Transverse colon (tissue), 4 donors: ENCODE data around the gene FLOT1. TPM values are rescaled to one million over a fixed set of nuclear protein-coding genes. Genes with fewer than 3 reads are reported as not detected.

Experiments used
- DNase-seq: peaks from one replicate; pipeline ENCODE4 v3.0.0-alpha.2; 2019
- H3K27ac ChIP-seq, 4 donors: fragments of 200-600 bp; sonication (generic); 2 replicates each; pipeline ENCODE4 v1.5.1; 2016 to 2018; ENCODE audit warnings: inconsistent platforms in 4 of 4
- H3K27me3 ChIP-seq: fragments of 200-600 bp; sonication (generic); 2 replicates; pipeline ENCODE4 v1.5.1; 2017; ENCODE audit warnings: inconsistent platforms
- H3K36me3 ChIP-seq, 4 donors: fragments of 200-600 bp; sonication (generic); 2 replicates each; pipeline ENCODE4 v1.5.1; 2017 to 2019; ENCODE audit warnings: inconsistent platforms in 4 of 4
- H3K4me1 ChIP-seq, 4 donors: fragments of 200-600 bp; sonication (generic); 2 replicates each; pipeline ENCODE4 v1.5.1; 2017 to 2020; ENCODE audit warnings: inconsistent platforms in 4 of 4
- H3K4me3 ChIP-seq, 4 donors: fragments of 200-600 bp; sonication (generic); 1 replicate in 1 of 4; 2 replicates in 3 of 4; pipeline versions ENCODE4 v1.5.1 to v1.6.1; 2017 to 2019; ENCODE audit warnings: inconsistent platforms in 4 of 4
- H3K9me3 ChIP-seq, 2 donors: fragments of 200-600 bp; sonication (generic); 2 replicates each; pipeline ENCODE4 v1.5.1; 2017 to 2019; ENCODE audit warnings: inconsistent platforms in 2 of 2
- CTCF ChIP-seq, 5 experiments: fragments of 200-600 bp in 3 of 5; fragments of 450-650 bp in 2 of 5; sonication (generic) in 3 of 5; IDR thresholded peaks; 1 replicate in 2 of 5; 2 replicates in 3 of 5; pipeline ENCODE4 v1.5.1; 2016 to 2017; ENCODE audit warnings: antibody characterized with exemption in 5 of 5, inconsistent platforms in 3 of 5, mild to moderate bottlenecking in 2 of 5, moderate library complexity in 1 of 5
- EP300 ChIP-seq: sonication (generic); formaldehyde crosslinking; IDR thresholded peaks from one replicate; pipeline ENCODE4 v1.6.1; 2017; ENCODE audit warnings: antibody characterized with exemption, low read depth
- POLR2AphosphoS5 ChIP-seq, 3 donors: sonication (generic); formaldehyde crosslinking; IDR thresholded peaks; one replicate each; pipeline ENCODE4 v1.6.1; 2016; ENCODE audit warnings: antibody characterized with exemption in 3 of 3
- WGBS, 2 donors: methylation state at CpG; one replicate each; pipeline ENCODE4 v1.1.5; 2018; ENCODE audit warnings: low coverage in 1 of 2; 5-methylcytosine and 5-hydroxymethylcytosine counted together
- in situ Hi-C, 4 donors: fragments of 200-750 bp; cut with MboI; loops; one replicate each; pipeline versions ENCODE4 v1.15.0 to v1.15.1; 2017; ENCODE audit warnings: low sequenced_read_pairs in 3 of 4, low pct_ligation_motif_present in 1 of 4, low pct_unique_long_range_greater_than_20kb in 1 of 4
- intact Hi-C: fragments of 100-400 bp; cut with DNase I; formaldehyde crosslinking; loops from one replicate; pipeline ENCODE4 v1.15.1; 2023; ENCODE audit warnings: low total_unique reads
- small RNA-seq, 4 donors: library from RNA; depleted of rRNA; stranded (forward); fragments of <200 nt; gene quantifications; one replicate each; pipeline ENCODE3, GENCODE V24; 2016
- total RNA-seq, 4 donors: library from RNA; depleted of rRNA; stranded (reverse); fragments of >200 nt; gene quantifications; one replicate each; pipeline ENCODE4 v1.1.0, GENCODE V29; 2016

The FLOT1 gene
- total RNA-seq, 4 donors from 2014 or later = 123 to 146 (median 139) TPM

GRCh38 chr6:30679765-30680535 is 62.5 kb downstream of the FLOT1 start:
- no peaks in the 10 kb centered on the region for H3K9me3 ChIP-seq
- H3K4me3 ChIP-seq = peak overlapping the region in 1 of 4 donors; percentile 72
- WGBS, 2 donors = 60 to 75% methylated on average over 2 to 7 of the region's 7 CpGs
- intact Hi-C loops (loop anchor here (5.0 to 10.0 kb wide), 3 partner anchors 132 to 1182 kb away; partner anchors contain the start of genes DDR1 and NEU1), in situ Hi-C loops (loop anchor here (5.0 to 10.0 kb wide), 4 partner anchors 37 to 55 kb away; partner anchors contain the start of genes ATAT1 (in 1 of the 4), MDC1 (in 1 of the 4) and TUBB (in 1 of the 4))
- H3K27me3 ChIP-seq = no peaks in the 10 kb centered on the region
- no peak for DNase-seq
- peaks cover 0 to 61% (median 33%) of the 10 kb centered on the region in 4 donors for H3K4me1 ChIP-seq
- TF ChIP-seq CTCF (IDR thresholded peaks at IDR 0.05) (no peak), POLR2AphosphoS5 (IDR thresholded peaks at IDR 0.05) (no peak), EP300 (no peak)
- H3K27ac ChIP-seq = peak overlapping the region; percentile 93 to 99 (median 96)
- peaks cover 0 to 12% (median 5%) of the 10 kb centered on the region in 4 donors for H3K36me3 ChIP-seq

DNA sequence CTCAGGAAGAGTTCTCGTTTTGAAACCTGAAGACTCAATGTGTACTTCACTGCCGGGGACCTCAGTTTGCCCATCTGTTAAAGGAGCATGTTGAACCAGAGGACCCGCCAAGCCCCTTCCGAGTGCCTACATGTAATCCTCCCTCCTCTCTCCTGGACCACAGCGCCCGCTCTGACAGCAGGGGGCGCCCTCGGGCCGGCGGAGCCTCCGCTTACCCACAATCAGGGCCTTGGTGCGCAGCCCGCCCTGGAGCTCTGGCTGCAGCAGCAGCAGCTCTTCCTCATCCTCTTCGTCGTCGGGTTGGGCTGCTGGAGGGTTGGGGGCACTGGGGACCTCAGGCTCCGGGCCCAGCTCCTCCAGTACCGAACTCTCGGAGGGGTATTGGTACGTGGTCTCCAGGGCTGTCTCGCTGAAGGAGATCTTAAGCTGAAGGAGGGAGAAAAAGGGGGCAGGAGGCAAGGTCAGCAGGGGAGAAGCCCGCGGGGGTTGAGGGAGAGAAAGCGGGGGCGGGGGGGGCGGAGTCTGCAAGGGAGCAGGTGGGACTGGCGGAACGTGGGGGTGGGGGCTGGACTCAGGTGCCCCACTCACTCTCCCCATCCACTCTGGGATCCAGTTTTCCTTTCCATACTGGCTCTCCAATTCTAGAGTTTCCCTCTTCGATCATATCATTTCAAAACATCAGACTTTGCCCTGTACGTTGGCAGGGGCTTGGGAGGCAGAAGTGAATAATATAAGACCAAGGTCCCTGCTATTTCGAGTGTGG is 63.3 kb downstream of the FLOT1 start:
- Histone ChIP-seq H3K27ac (peak overlapping the region; percentile 93 to 99 (median 96)), H3K9me3 (no peaks in the 10 kb centered on the region), H3K4me1 (peaks cover 0 to 54% (median 32%) of the 10 kb centered on the region in 4 donors), H3K36me3 (peaks cover 0 to 12% (median 5%) of the 10 kb centered on the region in 4 donors), H3K4me3 (peak overlapping the region in 1 of 4 donors; percentile 72), H3K27me3 (no peaks in the 10 kb centered on the region)
- intact Hi-C loops = loop anchor here (1.0 to 10.0 kb wide), 3 partner anchors 43 to 1183 kb away; partner anchors contain the start of genes DDR1 and NEU1
- peak; percentile 91 for DNase-seq
- in situ Hi-C loops = loop anchor here in 3 of 4 donors (5.0 to 10.0 kb wide), 2 partner anchors 48 to 54 kb away; partner anchors contain the start of gene ATAT1 (in 1 of the 3)
- TF ChIP-seq POLR2AphosphoS5 (IDR thresholded peaks at IDR 0.05) (peak in 2 of 3 donors; percentile 30 to 31), CTCF (IDR thresholded peaks at IDR 0.05) (peak; percentile 96 to 99 (median 96)), EP300 (no peak)
- WGBS, 2 donors = 4 to 6% methylated on average over 15 to 31 of the region's 31 CpGs

Small RNA genes within 50 kb of the gene (small RNA-seq; reads per million reads assigned to genes)
- gene RF00019 (0 reads per million in 4 donors), gene RN7SL353P (0 reads per million in 4 donors)

Other genes starting within 250 kb of the FLOT1 start
- gene GNL1, start 186.2 kb downstream of the FLOT1 start, total RNA-seq = 10 to 100 TPM; 13.5 to 34.1 (median 20.7) TPM
- 10 to 100 TPM in 1 of 4 donors, 1 to 10 TPM in 3; 2.2 to 10.1 (median 5.0) TPM for gene PRR3, start 185.4 kb downstream of the FLOT1 start, total RNA-seq
- 10 to 100 TPM; 33.0 to 52.0 (median 40.1) TPM for gene ABCF1, start 171.2 kb downstream of the FLOT1 start, total RNA-seq
- 10 to 100 TPM; 35.5 to 62.5 (median 53.8) TPM for gene PPP1R10, start 125.4 kb downstream of the FLOT1 start, total RNA-seq
- gene MRPS18B, start 124.8 kb downstream of the FLOT1 start, total RNA-seq = 10 to 100 TPM in 3 of 4 donors, 1 to 10 TPM in 1; 6.0 to 61.9 (median 39.4) TPM
- 100 to 1,000 TPM in 1 of 4 donors, 10 to 100 TPM in 3; 10.6 to 174 (median 22.2) TPM for gene ATAT1, start 115.8 kb downstream of the FLOT1 start, total RNA-seq
- 100 to 1,000 TPM in 1 of 4 donors, 10 to 100 TPM in 3; 49.1 to 301 (median 63.5) TPM for gene C6orf136, start 95.6 kb downstream of the FLOT1 start, total RNA-seq
- gene DHX16, start 69.7 kb downstream of the FLOT1 start, total RNA-seq = 100 to 1,000 TPM in 1 of 4 donors, 10 to 100 TPM in 3; 37.8 to 144 (median 41.3) TPM
- gene PPP1R18, start 56.0 kb downstream of the FLOT1 start, total RNA-seq = 10 to 100 TPM; 11.5 to 46.0 (median 14.9) TPM
- gene NRM, start 51.7 kb downstream of the FLOT1 start, total RNA-seq = 10 to 100 TPM in 1 of 4 donors, 1 to 10 TPM in 2, not detected in 1; 2.7 to 13.8 (median 2.7) TPM
- gene MDC1, start 25.4 kb downstream of the FLOT1 start, total RNA-seq = 10 to 100 TPM in 2 of 4 donors, 1 to 10 TPM in 2; 3.1 to 13.5 (median 9.7) TPM
- 100 to 1,000 TPM in 3 of 4 donors, 10 to 100 TPM in 1; 77.1 to 128 (median 106) TPM for gene TUBB, start 22.3 kb downstream of the FLOT1 start, total RNA-seq
- 100 to 1,000 TPM in 1 of 4 donors, 10 to 100 TPM in 3; 21.1 to 100 (median 84.6) TPM for gene IER3, start 1.9 kb upstream of the FLOT1 start, total RNA-seq
- 100 to 1,000 TPM; 149 to 322 (median 230) TPM for gene DDR1, start 141.8 kb upstream of the FLOT1 start, total RNA-seq
- gene GTF2H4, start 165.5 kb upstream of the FLOT1 start, total RNA-seq = 10 to 100 TPM in 1 of 4 donors, 1 to 10 TPM in 3; 2.0 to 44.5 (median 6.8) TPM
- 10 to 100 TPM; 13.1 to 64.7 (median 25.8) TPM for gene VARS2, start 171.6 kb upstream of the FLOT1 start, total RNA-seq
- gene SFTA2, start 189.5 kb upstream of the FLOT1 start, total RNA-seq = not detected
- under 1 TPM in 2 of 4 donors, not detected in 2; 0.16 to 0.41 TPM for gene MUCL3, start 198.3 kb upstream of the FLOT1 start, total RNA-seq
- not detected for gene MUC21, start 241.0 kb upstream of the FLOT1 start, total RNA-seq